ENCODE results near the gene SEC24D.

SEC24D gene

GRCh38 chr4:118772081-118772766, 63.7 kb downstream of the SEC24D start:
- peak; percentile 58 for DNase-seq

- DNase-seq: no peak
These were observed 65.2 kb downstream of the SEC24D start for GRCh38 chr4:118770741-118771187.

DNA sequence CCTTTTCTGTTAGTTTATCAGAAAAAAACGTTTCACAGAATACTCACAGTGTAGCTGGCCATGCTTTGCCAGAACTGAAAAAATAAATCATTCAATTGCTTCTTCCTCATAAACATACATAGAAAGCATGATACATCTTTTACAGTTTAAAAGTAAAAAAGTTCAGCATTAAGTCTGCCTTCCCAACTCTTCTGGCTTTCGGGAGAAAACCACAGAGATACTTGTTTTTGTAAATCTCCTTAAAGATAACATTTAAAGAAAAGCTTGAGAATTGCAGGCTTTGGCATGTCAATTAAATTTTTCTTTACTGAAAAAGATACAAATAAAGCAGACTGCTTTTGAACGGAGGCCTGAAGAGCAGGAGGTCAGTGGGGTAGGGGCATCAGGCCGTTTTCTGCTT, 66.8 kb downstream of the SEC24D start:
- DNase-seq: no peak

- DNase-seq: no peak
These were observed 68.8 kb downstream of the SEC24D start for GRCh38 chr4:118767109-118767508.

- peak; percentile 98 for DNase-seq
These were observed 70.5 kb downstream of the SEC24D start for GRCh38 chr4:118765399-118765798.

- DNase-seq: no peak
These were observed 73.0 kb downstream of the SEC24D start for GRCh38 chr4:118762730-118763477.

DNA sequence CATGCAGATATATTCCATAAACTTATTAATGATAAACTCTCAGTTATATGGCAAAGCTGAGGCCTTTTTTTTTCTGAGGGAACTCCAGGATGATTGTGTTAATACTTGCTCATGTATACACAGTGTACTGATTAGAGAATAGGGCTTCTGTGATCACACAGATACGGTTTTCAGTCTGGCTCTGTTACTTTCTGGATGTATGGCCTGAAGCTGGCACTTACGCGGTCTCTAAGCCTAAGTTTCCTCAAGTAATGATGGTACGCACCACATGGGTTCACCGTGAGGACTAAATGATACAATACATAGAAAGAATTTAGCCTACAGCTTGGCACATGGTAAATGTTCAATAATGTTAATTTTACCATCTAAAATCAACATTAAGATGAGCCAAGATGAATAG, 73.8 kb downstream of the SEC24D start:
- DNase-seq: no peak

DNA sequence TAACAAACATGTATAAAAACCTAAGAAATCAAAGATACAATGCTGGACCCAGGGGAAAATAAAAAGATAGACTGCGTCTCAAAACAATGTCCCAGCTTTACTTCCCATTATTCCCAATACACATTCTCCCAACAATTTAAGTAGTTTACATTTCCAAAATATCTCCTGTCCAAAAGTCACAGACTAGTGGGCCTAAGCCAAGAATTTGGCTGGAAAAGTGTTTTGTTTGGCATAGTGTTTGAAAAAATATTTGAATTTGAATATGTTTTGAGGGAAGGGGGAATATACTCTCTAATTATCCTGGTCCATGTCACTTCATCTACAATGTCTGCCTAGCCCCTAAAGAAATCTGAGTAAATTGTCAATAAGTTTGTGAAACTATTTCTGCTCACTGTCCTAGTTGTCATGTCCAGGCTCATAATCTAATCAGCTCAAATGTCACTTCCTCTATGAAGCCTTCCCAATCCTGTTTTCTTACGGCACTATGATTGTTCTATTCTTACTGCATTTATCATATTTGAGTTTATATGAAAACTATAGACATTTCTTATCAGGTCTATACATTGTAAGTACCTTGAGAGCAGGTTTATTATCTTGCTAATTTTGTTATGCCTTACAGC, 74.4 kb downstream of the SEC24D start:
- DNase-seq: peak; percentile 26

- DNase-seq: no peak
These were observed 75.4 kb downstream of the SEC24D start for GRCh38 chr4:118760493-118760892.

- no peak for DNase-seq
These were observed 75.8 kb downstream of the SEC24D start for GRCh38 chr4:118760092-118760491.

- DNase-seq: no peak
These were observed 76.4 kb downstream of the SEC24D start for GRCh38 chr4:118759481-118759880.

DNA sequence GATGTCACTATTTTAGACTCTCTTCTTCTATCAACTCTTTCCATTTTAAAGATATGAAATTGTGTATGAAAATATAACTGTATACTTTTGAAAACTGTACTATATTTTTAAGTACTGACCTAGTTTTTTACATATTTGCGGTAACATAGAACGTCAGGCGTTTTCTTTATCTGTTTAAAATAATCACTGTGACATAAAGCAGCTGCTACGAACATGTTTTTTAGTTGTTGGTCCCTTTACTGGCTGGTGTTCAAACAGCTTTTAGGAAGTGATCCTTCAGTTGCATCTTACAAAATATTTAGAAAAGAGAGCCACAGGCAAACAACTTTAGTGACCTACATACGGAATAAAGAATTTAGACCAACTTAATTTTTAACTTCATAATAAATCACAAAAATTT, 77.6 kb downstream of the SEC24D start:
- DNase-seq: peak; percentile 36

GRCh38 chr4:118757761-118758251, 78.1 kb downstream of the SEC24D start:
- DNase-seq: no peak

DNA sequence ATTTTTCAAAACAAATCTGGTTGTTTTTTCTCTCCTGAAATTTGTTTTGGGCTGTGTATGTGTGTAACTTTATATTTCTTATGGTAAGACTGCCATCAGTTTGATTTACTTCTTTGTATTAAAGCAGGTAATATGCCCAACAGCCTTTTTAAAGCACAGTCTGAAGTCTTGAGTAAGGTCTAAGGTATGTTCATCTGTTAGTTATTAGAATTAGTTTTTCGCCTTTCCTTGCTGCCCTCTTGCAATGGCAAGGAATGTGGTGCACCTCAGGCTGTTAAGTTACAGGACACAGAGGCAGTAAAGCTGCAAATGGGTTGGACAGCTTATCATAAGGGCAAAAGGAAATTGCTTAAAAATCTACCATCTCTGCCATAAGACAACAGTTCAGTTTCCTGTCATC, 79.0 kb downstream of the SEC24D start:
- no peak for DNase-seq

DNA sequence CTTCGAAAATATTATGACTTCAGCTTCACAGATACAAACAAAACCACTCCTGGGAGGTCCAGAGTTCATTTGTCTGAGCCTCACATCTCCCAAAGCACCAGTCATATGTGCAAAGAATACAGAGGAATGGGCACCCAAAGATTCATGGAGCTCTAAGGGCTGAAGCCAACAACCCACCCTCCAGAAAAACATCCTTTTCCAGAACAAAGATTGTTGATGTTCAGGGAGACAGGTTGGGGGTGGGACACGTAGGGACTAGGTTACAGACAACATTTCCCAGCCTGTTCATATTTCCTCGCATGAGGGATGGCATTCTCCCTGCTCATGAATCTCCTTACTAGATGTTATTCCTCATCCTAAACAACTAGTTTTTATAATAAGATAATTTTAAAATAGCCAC, 79.5 kb downstream of the SEC24D start:
- no peak for DNase-seq

GRCh38 chr4:118755438-118756226, 80.3 kb downstream of the SEC24D start:
- DNase-seq: no peak

DNA sequence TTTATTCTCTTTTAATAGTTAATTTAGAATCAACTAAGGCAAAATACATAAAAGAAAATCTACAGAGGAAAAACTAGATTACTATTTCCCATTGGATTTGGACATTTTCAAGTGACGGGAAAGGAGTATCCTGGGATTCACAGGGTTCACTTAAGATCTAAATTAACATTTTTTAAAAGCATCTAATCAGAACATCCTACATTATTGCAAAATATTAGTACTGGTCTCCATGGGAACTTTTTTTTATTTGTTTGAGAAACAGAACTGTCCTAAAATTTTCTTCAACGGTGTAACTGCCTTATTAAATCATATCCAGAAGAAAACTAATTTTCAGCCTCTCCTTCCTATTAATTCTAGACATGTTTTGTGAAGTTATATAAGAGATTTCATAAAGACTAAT, 81.0 kb downstream of the SEC24D start:
- no peak for DNase-seq

GRCh38 chr4:118753685-118754084, 82.2 kb downstream of the SEC24D start:
- DNase-seq: no peak

- DNase-seq: no peak
These were observed 82.8 kb downstream of the SEC24D start for GRCh38 chr4:118753096-118753495.

GRCh38 chr4:118752551-118752950, 83.4 kb downstream of the SEC24D start:
- DNase-seq: no peak

DNA sequence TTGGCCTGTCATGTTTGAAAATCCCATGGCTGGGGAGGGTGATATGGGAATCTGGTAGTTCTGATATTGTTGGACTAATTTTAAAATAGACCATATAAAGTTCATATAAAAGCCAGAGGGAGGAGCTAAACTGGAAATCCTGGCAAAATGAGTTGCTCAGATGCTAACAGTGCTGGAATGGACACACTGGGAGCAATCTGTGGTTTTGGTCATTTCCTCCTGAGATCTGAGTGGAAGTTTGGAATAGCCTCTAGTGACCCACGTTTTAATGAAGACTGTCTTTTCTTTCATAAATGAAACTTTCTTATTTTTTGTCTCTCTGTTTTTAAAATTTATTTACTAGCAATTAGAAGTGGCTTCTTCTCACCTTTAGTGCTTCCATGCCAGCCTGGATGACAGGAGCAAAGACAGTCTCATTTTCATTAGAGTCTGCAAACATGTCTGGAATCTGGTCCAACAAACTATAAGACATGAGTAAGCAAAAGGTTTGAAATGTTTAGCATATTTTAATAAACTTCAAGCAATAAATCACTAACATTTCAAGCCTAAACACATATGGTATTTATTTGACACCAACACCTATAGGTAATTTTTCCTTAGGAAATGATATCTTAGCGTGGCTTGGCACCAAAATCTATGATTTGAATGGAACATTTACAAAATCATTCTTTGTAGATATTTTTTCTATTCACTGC, 84.2 kb downstream of the SEC24D start:
- peak; percentile 53 for DNase-seq

DNA sequence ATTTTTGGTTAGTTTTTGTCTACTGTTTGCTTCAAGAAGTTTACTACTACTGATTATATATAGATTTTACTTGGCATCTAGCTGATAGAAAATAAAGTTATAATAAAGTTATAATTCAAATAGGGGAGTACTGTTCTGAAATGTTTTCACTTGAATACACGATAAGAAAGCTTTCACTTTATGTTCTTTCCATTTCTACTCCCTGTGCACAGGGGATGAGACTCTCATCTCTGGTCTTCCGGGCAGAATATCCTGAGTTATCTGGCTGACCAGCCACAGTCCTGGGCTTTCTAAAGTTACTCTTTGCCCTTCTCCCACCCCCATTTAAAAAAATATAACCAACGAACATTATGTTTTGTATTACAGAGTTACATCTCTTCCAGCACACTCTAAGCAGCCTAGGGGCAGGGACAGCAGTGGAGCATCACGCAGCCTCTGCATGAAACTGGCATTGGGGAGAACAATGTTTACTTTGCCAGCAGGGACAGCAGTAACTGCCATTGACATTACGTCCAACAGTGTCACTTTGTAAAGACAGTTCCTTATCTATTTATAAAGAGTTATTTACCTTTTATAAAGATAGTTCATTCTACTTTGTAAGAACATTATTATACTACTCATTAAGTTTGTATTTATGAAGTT, 86.5 kb downstream of the SEC24D start:
- no peak for DNase-seq
